ENCODE results near the gene TUBB4B.

- TF ChIP-seq CTCF (IDR thresholded peaks at IDR 0.05) (no peak), POLR2A (IDR thresholded peaks at IDR 0.05) (no peak)
These were observed 30.0 kb downstream of the TUBB4B start for GRCh38 chr9:137270929-137271695.

All from Peyer's patch (tissue), 4 donors.